ENCODE data around the gene HASPIN. TPM values are rescaled to one million over a fixed set of nuclear protein-coding genes. Genes with fewer than 3 reads are reported as not detected.
A peak's percentile ranks its signal among the peaks of the same experiment; 100 is the strongest.

Gene HASPIN
- total and polyA plus RNA-seq, 2 of the 8 experiments (the other 6 are each of a cell fraction or from before 2014, with no cell fraction given): 7.8 to 29.5 TPM

DNA sequence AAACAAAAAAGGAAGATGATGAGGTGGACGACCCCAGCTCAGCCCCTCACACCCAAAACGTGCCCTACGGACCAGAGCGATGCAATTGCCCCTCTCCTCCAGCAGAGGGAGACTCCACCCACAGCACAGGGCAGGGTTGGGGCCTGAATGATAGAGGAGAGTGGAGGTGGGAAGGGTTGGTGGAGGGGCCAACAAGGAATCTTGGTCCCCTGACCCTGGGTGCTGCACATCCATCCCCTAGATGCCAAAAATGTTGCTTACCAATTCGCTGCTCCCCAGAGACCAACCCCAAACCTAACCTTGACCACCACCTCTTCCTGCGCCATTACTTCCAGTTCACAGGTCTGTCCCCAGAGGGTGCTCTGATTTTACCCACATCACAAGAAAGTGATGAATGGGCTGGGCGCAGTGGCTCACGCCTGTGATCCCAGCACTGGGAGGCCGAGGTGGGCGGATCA lies 40.6 kb upstream of the HASPIN start:
- H2BK12ac ChIP-seq (ENCODE audit: low read depth, low read length): no peak overlapping the region
- H2BK5ac ChIP-seq (ENCODE audit: low read depth, low read length): no peak overlapping the region
- no peak overlapping the region for H3K4me2 ChIP-seq (ENCODE audit: insufficient read depth in 1 of 2, low read depth in 2 of 2, low read length in 2 of 2)
- H3K23ac ChIP-seq (ENCODE audit: insufficient read length): no peak overlapping the region
- FAIRE-seq: peak; percentile 85
- H3K4ac ChIP-seq (replicated peaks; ENCODE audit: insufficient read length, low read depth, low read length): no peak overlapping the region
- H2BK20ac ChIP-seq (ENCODE audit: low read length): no peak overlapping the region
- WGBS, 2 experiments (ENCODE audit: extremely low coverage in 1 of 2, insufficient coverage in 1 of 2, insufficient read length in 1 of 2, insufficient replicate concordance in 2 of 2, low coverage in 1 of 2, low lambda C conversion rate in 2 of 2, missing lambda C conversion rate in 1 of 2): 40% methylated on average over 9 of the region's 10 CpGs; no CpG with 5 or more reads in 1 of the 2 experiments
- no peak overlapping the region for H3K56ac ChIP-seq (replicated peaks; ENCODE audit: insufficient read length, low read depth, low read length)
- no peak overlapping the region for H2AK5ac ChIP-seq (ENCODE audit: low read depth, low read length)
- H4K8ac ChIP-seq (ENCODE audit: extremely low read depth, insufficient read depth, low read length): peak overlapping the region; percentile 40; the same call in 1 of the 2 replicates
- no peak overlapping the region for H2BK120ac ChIP-seq (replicated peaks; ENCODE audit: low read depth, low read length)
- no peak overlapping the region for H2BK15ac ChIP-seq (ENCODE audit: low read length)
- H3K27me3 ChIP-seq (replicated peaks in 1 of 4; ENCODE audit: control insufficient read depth in 3 of 4, extremely low read depth in 1 of 4, insufficient read depth in 3 of 4, low read length in 3 of 4): no peaks in the 10 kb centered on the region
- H3K23me2 ChIP-seq (ENCODE audit: low read depth, low read length): no peaks in the 10 kb centered on the region
- H2AFZ ChIP-seq (ENCODE audit: low read length): no peak overlapping the region
- H3K18ac ChIP-seq (ENCODE audit: extremely low read depth, low read length): no peak overlapping the region
- no peaks in the 10 kb centered on the region for H3K79me2 ChIP-seq (ENCODE audit: control insufficient read depth in 1 of 2, insufficient read depth in 2 of 2, low read length in 2 of 2)
- no peaks in the 10 kb centered on the region for H3K36me3 ChIP-seq (ENCODE audit: control insufficient read depth in 2 of 4, insufficient read depth in 4 of 4, low read length in 3 of 4)
- no peak overlapping the region for H3K4me3 ChIP-seq (ENCODE audit: extremely low read depth in 1 of 4, insufficient read depth in 2 of 4, low read depth in 3 of 4, low read length in 4 of 4)
- no peak overlapping the region for H3K27ac ChIP-seq (ENCODE audit: low read depth, low read length)
- no peaks in the 10 kb centered on the region for H3K79me1 ChIP-seq (ENCODE audit: low read depth, low read length)
- POLR2A ChIA-PET (ENCODE audit: partially characterized antibody): interaction anchor here (0.8 to 1.0 kb wide), 3 partner anchors 13 to 163 kb away, joined by 3 to 5 read pairs (median 3); partner anchors contain the start of genes NCBP3 and P2RX5
- H3K9ac ChIP-seq (replicated peaks in 1 of 4; ENCODE audit: extremely low read depth in 1 of 4, low read depth in 3 of 4, low read length in 3 of 4): no peak overlapping the region
- peak in 1 of 2 experiments; percentile 84 for DNase-seq (ENCODE audit: low read depth in 1 of 2, low spot score in 2 of 2)
- H4K91ac ChIP-seq (replicated peaks; ENCODE audit: insufficient read length, low read length): no peak overlapping the region
- no peaks in the 10 kb centered on the region for H3K9me3 ChIP-seq (ENCODE audit: insufficient read depth in 2 of 2, low read depth in 1 of 2, low read length in 1 of 2)
- H4K5ac ChIP-seq (ENCODE audit: insufficient read length, low read depth, low read length): no peak overlapping the region
- CTCF ChIA-PET (ENCODE audit: partially characterized antibody): interaction anchor here (0.6 to 2.6 kb wide), 45 partner anchors 8 to 898 kb away, joined by 3 to 34 read pairs (median 4); partner anchors contain the start of genes NCBP3, P2RX5 and SHPK
- H3K4me1 ChIP-seq (replicated peaks in 1 of 4; ENCODE audit: control insufficient read depth in 3 of 4, insufficient read depth in 4 of 4, low read length in 3 of 4): peaks cover 0 to 3% (median under 1%) of the 10 kb centered on the region in 4 experiments; a peak in 3 of 7 replicates
- no peak overlapping the region for H3K14ac ChIP-seq (ENCODE audit: insufficient read length)
- H4K20me1 ChIP-seq (replicated peaks in 1 of 2; ENCODE audit: control insufficient read depth in 1 of 2, insufficient read depth in 2 of 2, low read length in 2 of 2): peaks cover 0 to 2% of the 10 kb centered on the region in 2 experiments
- TF ChIP-seq, protein P1, sequence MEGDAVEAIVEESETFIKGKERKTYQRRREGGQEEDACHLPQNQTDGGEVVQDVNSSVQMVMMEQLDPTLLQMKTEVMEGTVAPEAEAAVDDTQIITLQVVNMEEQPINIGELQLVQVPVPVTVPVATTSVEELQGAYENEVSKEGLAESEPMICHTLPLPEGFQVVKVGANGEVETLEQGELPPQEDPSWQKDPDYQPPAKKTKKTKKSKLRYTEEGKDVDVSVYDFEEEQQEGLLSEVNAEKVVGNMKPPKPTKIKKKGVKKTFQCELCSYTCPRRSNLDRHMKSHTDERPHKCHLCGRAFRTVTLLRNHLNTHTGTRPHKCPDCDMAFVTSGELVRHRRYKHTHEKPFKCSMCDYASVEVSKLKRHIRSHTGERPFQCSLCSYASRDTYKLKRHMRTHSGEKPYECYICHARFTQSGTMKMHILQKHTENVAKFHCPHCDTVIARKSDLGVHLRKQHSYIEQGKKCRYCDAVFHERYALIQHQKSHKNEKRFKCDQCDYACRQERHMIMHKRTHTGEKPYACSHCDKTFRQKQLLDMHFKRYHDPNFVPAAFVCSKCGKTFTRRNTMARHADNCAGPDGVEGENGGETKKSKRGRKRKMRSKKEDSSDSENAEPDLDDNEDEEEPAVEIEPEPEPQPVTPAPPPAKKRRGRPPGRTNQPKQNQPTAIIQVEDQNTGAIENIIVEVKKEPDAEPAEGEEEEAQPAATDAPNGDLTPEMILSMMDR (IDR thresholded peaks at IDR 0.05; ENCODE audit: control extremely low read depth in 1 of 3, insufficient read depth in 1 of 3, low read depth in 1 of 3, low read length in 3 of 3): peak; percentile 86 to 100 (median 97)
- no peak for TF ChIP-seq SP2 (IDR thresholded peaks at IDR 0.05; ENCODE audit: low read length)
- peak; percentile 31; the same call in 1 of the 2 replicates for TF ChIP-seq GABPA (IDR thresholded peaks at IDR 0.05; ENCODE audit: borderline replicate concordance, insufficient read depth, low read length)

All from H1 (cell line).